GM18868 (cell line): ENCODE measurements around the gene CYB561A3.

Source experiments
- ATAC-seq: cut with Tn5 transposase; IDR thresholded peaks from one replicate; pipeline ENCODE4 v1.9.1; 2021; ENCODE audit warnings: mild to moderate bottlenecking, moderate library complexity; ENCODE audit not compliant: unreplicated experiment

The CYB561A3 gene

DNA sequence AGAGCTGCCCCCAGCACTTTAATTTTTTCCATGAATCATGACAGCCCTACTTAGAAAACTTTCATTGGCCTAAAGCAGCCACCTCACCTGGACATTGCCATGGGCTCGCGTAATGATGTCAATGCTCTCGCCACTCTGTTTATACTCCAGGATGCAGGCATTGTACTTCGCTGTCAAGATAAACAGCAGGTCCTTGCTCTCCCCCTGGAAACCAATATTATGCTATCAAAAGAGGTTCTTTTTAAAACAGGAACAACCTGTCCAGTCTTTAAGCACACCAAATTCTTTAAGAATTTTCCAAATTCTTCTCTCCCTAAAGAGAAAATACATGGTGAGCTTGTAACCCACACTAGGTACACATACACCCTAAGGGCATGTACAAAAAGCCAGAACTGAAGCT lies 31.8 kb downstream of the CYB561A3 start:
- ATAC-seq: no peak

DNA sequence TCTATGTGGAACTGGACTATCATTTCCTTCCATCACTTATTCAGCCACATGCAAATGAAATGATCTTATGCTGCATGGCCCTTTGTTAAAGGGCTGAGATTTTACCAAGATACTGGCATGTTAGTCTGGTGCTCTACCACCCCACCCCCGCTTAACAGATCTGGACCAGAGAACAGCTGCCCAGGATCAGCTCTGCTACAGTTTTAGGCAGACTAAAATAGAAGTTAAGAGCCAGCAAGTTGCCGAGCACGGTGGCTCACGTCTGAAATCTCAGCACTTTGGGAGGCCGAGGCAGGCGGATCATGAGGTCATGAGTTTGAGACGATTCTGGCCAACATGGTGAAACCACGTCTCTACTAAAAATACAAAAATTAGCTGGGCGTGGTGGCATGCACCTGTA lies 33.3 kb downstream of the CYB561A3 start:
- no peak for ATAC-seq

DNA sequence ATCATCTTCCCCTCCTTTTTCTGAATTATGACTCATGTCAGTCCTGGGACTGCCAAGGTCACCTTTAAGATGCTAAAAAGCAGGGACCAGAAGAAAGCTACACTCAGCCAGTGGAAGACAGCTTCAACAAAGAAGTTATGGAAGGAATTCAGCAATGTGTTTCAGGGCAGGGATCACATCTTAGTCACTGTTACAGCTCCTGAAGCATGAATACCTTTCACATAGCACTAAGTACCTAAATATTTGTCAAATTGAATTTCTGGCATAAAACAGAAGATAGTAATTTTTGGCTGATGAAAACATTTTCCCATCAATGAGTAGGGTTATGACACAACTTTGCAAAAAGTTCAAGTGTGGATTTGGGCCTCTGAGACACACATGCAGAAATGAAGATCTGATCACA lies 34.0 kb downstream of the CYB561A3 start:
- no peak for ATAC-seq

DNA sequence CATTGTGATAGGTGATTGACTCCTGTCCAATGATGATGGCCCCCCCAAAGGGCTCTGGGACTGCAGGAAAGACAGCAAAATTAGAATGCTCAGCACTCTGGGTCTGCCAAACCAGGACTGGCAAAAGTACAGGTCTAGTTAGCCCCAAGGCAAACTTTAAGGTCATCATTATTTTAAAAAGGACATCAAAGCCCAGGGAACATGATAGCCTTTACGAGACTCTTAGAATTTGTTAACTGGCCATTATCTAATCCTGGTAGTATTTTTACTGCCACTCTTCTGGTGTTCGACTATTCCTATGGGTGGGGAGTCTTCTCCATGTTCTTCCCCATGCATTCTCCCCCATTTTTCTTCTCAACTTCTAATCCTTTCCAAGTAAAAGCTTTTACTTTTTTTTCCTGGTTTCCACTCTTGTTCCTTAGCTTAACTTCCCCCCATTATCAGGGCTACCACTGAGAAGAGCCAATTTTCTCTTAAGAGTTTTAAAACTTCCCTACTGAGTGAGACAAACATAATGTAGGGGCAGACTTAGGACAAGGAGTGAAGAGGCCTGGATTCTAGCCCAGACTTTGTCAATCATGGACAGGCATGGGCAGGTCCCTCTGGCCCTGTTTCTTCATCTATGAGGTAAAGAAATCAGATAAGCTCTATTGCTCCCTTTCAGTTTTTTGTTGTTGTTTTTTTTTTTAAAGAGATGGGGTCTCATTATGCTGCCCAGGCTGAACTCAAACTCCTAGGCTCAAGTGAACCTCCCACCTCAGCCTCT lies 35.9 kb downstream of the CYB561A3 start:
- ATAC-seq: no peak

DNA sequence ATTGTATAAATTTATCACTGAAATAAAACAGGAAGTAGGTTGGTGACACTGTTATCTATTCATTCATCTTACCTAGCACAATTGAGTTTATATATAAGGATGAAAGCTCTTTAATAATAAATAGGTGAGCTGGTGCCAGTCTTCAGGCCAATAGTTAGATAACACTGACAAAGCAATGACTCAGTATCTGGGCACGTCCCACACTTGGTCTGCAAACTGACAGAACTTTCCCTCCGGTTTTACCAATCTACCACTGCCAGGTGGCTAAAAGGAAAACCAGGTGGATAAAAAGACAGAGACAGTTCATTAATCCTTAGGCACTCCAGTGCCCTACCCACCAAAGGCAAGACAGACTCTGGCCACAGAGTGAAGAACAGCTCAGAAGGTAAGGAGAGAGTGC lies 46.4 kb downstream of the CYB561A3 start:
- no peak for ATAC-seq

DNA sequence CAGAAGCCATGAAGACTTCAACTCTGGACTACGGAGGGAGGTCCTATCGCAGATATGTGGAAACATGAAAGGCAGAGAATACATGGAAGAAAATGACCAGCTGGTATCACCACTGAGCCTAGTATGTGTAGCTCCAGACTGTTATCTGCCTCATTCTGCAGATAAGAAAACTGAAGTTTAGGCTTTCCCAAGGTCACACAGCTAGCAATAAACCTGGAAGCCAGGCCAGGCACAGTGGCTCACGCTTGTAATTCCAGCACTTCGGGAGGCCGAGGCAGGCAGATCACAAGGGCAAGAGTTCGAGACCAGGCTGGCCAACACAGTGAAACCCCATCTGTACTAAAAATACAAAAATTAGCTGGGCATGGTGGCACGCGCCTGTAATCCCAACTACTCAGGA lies 50.9 kb downstream of the CYB561A3 start:
- no peak for ATAC-seq

DNA sequence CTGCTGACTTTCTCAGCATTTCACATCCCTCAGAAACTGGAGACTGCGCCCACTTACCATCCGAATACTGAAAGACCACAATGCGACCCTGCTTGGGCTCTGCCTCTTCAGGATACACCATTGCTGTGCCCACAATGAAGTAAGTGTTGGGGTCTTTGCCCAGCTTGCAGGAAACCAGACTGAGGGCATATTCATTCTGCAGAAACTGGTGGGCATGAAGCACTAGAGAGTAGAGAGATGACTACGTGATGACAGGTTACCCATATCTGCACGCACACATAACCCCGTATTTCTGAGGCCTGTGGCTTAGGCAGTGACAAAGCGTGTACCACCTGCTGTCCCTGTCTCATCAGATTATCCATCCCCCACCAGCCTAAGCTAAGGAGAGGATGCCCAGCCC lies 51.9 kb downstream of the CYB561A3 start:
- ATAC-seq: no peak

DNA sequence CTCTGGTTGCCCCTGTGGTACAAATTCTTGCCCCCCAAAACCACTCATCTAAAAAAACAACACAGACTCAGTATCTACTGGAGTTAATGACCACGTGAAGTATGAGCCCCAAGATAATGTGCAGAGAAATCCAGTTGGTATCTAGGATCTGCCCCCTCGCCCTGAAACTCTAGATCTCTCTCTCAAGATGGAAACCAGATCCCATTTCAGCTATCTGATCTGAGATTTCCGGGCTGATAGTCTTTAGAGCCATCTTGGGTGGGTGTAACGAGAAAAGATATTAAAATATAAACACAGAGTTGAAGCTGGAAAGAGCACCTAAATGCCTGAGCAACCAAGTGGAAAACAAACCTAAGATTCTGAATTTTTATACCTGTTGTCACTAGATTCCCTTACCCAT lies 52.5 kb downstream of the CYB561A3 start:
- ATAC-seq: no peak

DNA sequence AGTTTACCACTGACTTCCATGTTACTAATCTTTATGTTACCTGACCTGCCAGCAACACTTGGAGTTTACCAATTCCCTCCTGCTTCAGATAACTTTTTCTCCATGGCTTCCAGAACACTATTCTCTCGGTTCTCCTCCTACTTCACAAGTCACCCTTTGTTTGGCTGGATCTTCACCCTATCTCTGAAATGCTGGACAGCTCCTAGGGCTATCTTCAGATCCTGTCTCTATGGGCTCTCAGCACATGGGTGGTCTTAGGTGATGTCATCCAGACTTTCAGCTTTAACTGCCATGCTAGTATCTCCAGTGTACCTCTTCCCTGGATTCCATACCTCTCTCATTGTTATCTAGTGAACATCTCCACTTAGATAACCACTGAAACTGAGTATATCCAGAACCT lies 54.3 kb downstream of the CYB561A3 start:
- no peak for ATAC-seq

DNA sequence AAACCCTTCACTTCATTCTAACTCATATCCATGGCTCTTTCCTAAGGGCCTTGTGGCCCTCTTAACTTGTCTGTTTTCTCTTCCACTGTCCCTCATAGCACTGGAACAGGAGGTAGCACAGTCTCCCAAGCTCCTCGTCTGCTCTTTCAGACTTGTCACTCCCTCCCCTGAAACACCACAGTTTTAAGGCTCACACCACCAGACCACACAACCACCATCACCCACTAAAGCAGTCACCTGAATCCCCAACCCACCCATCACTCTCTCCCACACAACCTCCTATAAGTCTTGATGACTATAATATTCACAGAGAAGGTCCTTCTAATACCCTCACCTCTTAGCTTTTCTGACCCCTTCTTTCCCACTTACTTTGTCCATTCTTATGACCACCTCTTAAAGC lies 55.5 kb downstream of the CYB561A3 start:
- no peak for ATAC-seq

DNA sequence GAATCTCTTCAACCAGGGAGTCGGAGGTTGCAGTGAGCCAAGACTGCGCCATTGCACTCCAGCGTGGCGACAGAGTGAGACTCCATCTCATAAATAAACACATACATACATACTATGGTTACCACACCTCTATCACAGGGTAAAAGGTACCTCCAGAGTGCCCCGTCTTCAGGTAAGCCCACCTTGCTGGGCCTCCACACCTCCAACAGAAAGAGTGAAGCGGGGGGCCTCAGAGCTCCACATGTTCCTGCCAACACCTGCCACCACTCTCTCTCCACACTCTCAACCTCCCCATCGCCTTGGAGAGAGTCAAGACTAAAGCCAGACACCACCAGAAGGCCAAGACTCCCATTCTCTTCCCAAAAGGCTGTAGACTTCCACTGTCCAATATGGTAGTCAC lies 56.3 kb downstream of the CYB561A3 start:
- no peak for ATAC-seq

DNA sequence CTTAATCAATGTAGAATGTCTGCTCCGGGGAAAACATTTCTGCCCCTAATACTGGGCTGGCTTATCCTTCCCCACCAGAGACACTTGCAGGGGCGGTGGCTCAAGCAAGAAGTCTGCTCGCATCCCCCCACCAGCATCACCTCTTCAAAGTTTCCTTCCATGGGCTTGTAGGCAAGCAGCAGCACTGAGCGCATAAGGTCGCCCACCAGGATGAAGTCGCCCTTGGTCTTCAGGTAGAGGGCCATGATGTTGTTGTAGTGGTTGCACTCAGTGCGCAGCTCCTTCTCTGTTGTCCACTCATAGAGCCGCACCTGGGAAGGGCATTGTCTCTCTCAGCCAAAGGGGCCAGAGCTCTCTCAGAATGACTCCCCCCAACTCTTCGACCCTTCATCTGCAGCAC lies 58.0 kb downstream of the CYB561A3 start:
- no peak for ATAC-seq

DNA sequence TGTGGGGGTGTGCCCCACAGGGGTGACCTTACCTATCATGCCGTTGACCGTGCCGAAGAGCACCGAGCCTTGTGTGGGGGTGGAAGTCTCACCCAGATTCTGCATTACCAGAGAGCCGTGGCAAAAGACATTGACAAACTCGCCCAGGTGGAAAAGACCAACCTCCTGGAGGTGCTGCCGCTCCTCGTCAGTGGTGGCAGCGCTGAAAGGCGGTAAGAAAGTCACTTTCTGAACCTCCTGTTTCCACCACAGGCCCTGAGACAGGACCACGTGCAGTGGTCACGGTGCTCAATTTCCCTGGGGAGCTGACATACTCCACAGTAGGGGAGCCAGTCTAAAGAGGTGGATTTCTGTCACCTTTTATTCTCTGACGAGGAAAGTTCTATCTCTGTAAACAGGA lies 59.1 kb downstream of the CYB561A3 start:
- ATAC-seq: no peak
